Mesendoderm (in vitro differentiated cells): Measurements from ENCODE around the gene PALM.

ENCODE experiments used
- DNase-seq: peaks from one replicate; pipeline ENCODE4 v3.0.0; 2013
- H2AK5ac ChIP-seq: 2 replicates; pipeline ENCODE4 v1.6.1; 2013; ENCODE audit warnings: low read length, inconsistent platforms
- H2BK120ac ChIP-seq: 2 replicates; pipeline ENCODE4 v1.6.1; 2013; ENCODE audit warnings: low read depth, mild to moderate bottlenecking, low read length, moderate library complexity, mixed read lengths
- H2BK15ac ChIP-seq: replicated peaks from 2 replicates; pipeline ENCODE4 v1.6.1; 2013; ENCODE audit warnings: low read depth, mild to moderate bottlenecking, moderate library complexity
- H2BK5ac ChIP-seq: 2 replicates; pipeline ENCODE4 v1.6.1; 2013; ENCODE audit warnings: low read length, inconsistent platforms
- H3K18ac ChIP-seq: 2 replicates; pipeline ENCODE4 v1.6.1; 2013; ENCODE audit warnings: mild to moderate bottlenecking, low read length, mixed read lengths
- H3K23ac ChIP-seq: one replicate; pipeline ENCODE4 v1.6.1; 2013; ENCODE audit warnings: low read length
- H3K27ac ChIP-seq: 2 replicates; pipeline ENCODE4 v1.5.1; 2013; ENCODE audit warnings: low read depth, mild to moderate bottlenecking, inconsistent platforms, low read length, moderate library complexity
- H3K27me3 ChIP-seq: 2 replicates; pipeline ENCODE4 v1.6.1; 2013; ENCODE audit warnings: low read length, control low read depth, mild to moderate bottlenecking, inconsistent platforms; ENCODE audit not compliant: insufficient read depth, poor library complexity
- H3K36me3 ChIP-seq: 2 replicates; pipeline ENCODE4 v1.6.1; 2013; ENCODE audit warnings: low read length, inconsistent platforms; ENCODE audit not compliant: control insufficient read depth, insufficient read depth
- H3K4ac ChIP-seq: one replicate; pipeline ENCODE4 v1.6.1; 2013; ENCODE audit warnings: low read depth, mild to moderate bottlenecking, low read length, moderate library complexity
- H3K4me1 ChIP-seq: 2 replicates; pipeline ENCODE4 v1.6.1; 2013; ENCODE audit warnings: low read depth, low read length, inconsistent platforms; ENCODE audit not compliant: control insufficient read depth
- H3K4me2 ChIP-seq: 2 replicates; pipeline ENCODE4 v1.6.1; 2013; ENCODE audit warnings: low read length
- H3K4me3 ChIP-seq: 2 replicates; pipeline ENCODE4 v1.5.1; 2013; ENCODE audit warnings: mild to moderate bottlenecking, low read length
- H3K56ac ChIP-seq: one replicate; pipeline ENCODE4 v1.6.1; 2013; ENCODE audit warnings: low read length
- H3K79me1 ChIP-seq: 2 replicates; pipeline ENCODE4 v1.6.1; 2013; ENCODE audit warnings: low read length, inconsistent platforms
- H3K79me2 ChIP-seq: 2 replicates; pipeline ENCODE4 v1.6.1; 2013; ENCODE audit warnings: mild to moderate bottlenecking, low read length; ENCODE audit not compliant: control insufficient read depth, insufficient read depth
- H3K9ac ChIP-seq: 2 replicates; pipeline ENCODE4 v1.6.1; 2013; ENCODE audit warnings: low read length, inconsistent platforms
- H4K5ac ChIP-seq: one replicate; pipeline ENCODE4 v1.6.1; 2013; ENCODE audit warnings: low read length
- H4K8ac ChIP-seq: one replicate; pipeline ENCODE4 v1.6.1; 2013; ENCODE audit warnings: low read depth, mild to moderate bottlenecking, control low read depth, low read length, moderate library complexity
- WGBS: extraction: QIAGEN DNeasy Blood & Tissue Kit; methylation state at CpG from one replicate; pipeline ENCODE4 v1.1.7; 2013; ENCODE audit warnings: low lambda C conversion rate, missing lambda C conversion rate; ENCODE audit not compliant: insufficient coverage; ENCODE audit errors: extremely low coverage; 5-methylcytosine and 5-hydroxymethylcytosine counted together

PALM gene

GRCh38 chr19:688214-688613 is 20.5 kb upstream of the PALM start:
- Histone ChIP-seq H4K8ac (no peak overlapping the region), H3K27ac (no peak overlapping the region), H3K4me2 (no peak overlapping the region), H3K9ac (no peak overlapping the region), H3K79me1 (no peaks in the 10 kb centered on the region), H3K79me2 (no peaks in the 10 kb centered on the region), H4K5ac (no peak overlapping the region), H2BK120ac (no peak overlapping the region), H3K18ac (no peak overlapping the region), H2BK5ac (no peak overlapping the region), H3K23ac (no peak overlapping the region), H3K36me3 (no peaks in the 10 kb centered on the region), H3K56ac (no peak overlapping the region), H2BK15ac (no peak overlapping the region), H3K27me3 (no peaks in the 10 kb centered on the region), H3K4me1 (no peaks in the 10 kb centered on the region), H2AK5ac (no peak overlapping the region), H3K4ac (no peak overlapping the region), H3K4me3 (no peak overlapping the region)
- WGBS, result no CpG with 5 or more reads among the region's 15 CpGs
- DNase-seq, result no peak

- H3K4ac ChIP-seq, result no peak overlapping the region
- no peak overlapping the region for H2BK5ac ChIP-seq
- H4K5ac ChIP-seq, result no peak overlapping the region
- no CpG with 5 or more reads among the region's 17 CpGs for WGBS
- H3K79me1 ChIP-seq, result no peaks in the 10 kb centered on the region
- no peak overlapping the region for H3K4me2 ChIP-seq
- H2AK5ac ChIP-seq, result no peak overlapping the region
- H3K4me1 ChIP-seq, result no peaks in the 10 kb centered on the region
- DNase-seq, result no peak
- no peak overlapping the region for H2BK15ac ChIP-seq
- H3K36me3 ChIP-seq, result no peaks in the 10 kb centered on the region
- H3K9ac ChIP-seq, result no peak overlapping the region
- no peaks in the 10 kb centered on the region for H3K27me3 ChIP-seq
- no peak overlapping the region for H3K23ac ChIP-seq
- no peak overlapping the region for H3K4me3 ChIP-seq
- H3K18ac ChIP-seq, result no peak overlapping the region
- H3K27ac ChIP-seq, result no peak overlapping the region
- no peak overlapping the region for H2BK120ac ChIP-seq
- no peaks in the 10 kb centered on the region for H3K79me2 ChIP-seq
- H3K56ac ChIP-seq, result no peak overlapping the region
- H4K8ac ChIP-seq, result no peak overlapping the region
Measured at GRCh38 chr19:688992-689391, 19.7 kb upstream of the PALM start.

- H3K79me2 ChIP-seq, result no peaks in the 10 kb centered on the region
- no CpG with 5 or more reads among the region's 18 CpGs for WGBS
Measured at GRCh38 chr19:690203-690602, 18.5 kb upstream of the PALM start.

GRCh38 chr19:694481-695351 is 14.0 kb upstream of the PALM start:
- H3K36me3 ChIP-seq, result no peaks in the 10 kb centered on the region
- no CpG with 5 or more reads among the region's 41 CpGs for WGBS

More at GRCh38 chr19:690203-690602, 18.5 kb upstream of the PALM start:
- Histone ChIP-seq H3K23ac (no peak overlapping the region), H3K27ac (no peak overlapping the region), H4K5ac (no peak overlapping the region), H3K4me2 (no peak overlapping the region), H3K79me1 (no peaks in the 10 kb centered on the region), H2BK15ac (no peak overlapping the region), H2AK5ac (no peak overlapping the region), H3K4me3 (no peak overlapping the region), H2BK120ac (no peak overlapping the region), H3K18ac (no peak overlapping the region), H3K27me3 (no peaks in the 10 kb centered on the region), H3K4me1 (no peaks in the 10 kb centered on the region), H3K36me3 (no peaks in the 10 kb centered on the region), H3K4ac (no peak overlapping the region), H3K9ac (no peak overlapping the region), H4K8ac (no peak overlapping the region), H3K56ac (no peak overlapping the region), H2BK5ac (no peak overlapping the region)
- DNase-seq, result no peak

GRCh38 chr19:695352-695949 is 13.3 kb upstream of the PALM start, which contains the start of gene PRSS57:
TSS of gene PRSS57 (minus strand) at chr19:695452. CDS start at chr19:695430, 22 bp downstream.
- no peak within 1 kb of the TSS for H4K5ac ChIP-seq
- no peak within 1 kb of the TSS for H3K9ac ChIP-seq
- H3K79me2 ChIP-seq, result no peaks in the 10 kb centered on the region
- no peaks in the 10 kb centered on the region for H3K4me1 ChIP-seq
- H2AK5ac ChIP-seq, result no peak within 1 kb of the TSS
- WGBS, result no CpG with 5 or more reads among the region's 31 CpGs
- H3K4me2 ChIP-seq, result no peak within 1 kb of the TSS
- no peak within 1 kb of the TSS for H3K27ac ChIP-seq
- H3K36me3 ChIP-seq, result no peaks in the 10 kb centered on the region
- no peak within 1 kb of the TSS for H3K4ac ChIP-seq
- no peak for DNase-seq
- H3K23ac ChIP-seq, result no peak within 1 kb of the TSS
- H3K79me1 ChIP-seq, result no peaks in the 10 kb centered on the region
- H2BK5ac ChIP-seq, result no peak within 1 kb of the TSS
- H2BK15ac ChIP-seq, result no peak within 1 kb of the TSS
- H3K27me3 ChIP-seq, result no peaks in the 10 kb centered on the region
- H2BK120ac ChIP-seq, result no peak within 1 kb of the TSS
- no peak within 1 kb of the TSS for H3K56ac ChIP-seq
- no peak within 1 kb of the TSS for H3K4me3 ChIP-seq
- no peak within 1 kb of the TSS for H4K8ac ChIP-seq
- H3K18ac ChIP-seq, result no peak within 1 kb of the TSS

More at GRCh38 chr19:694481-695351, 14.0 kb upstream of the PALM start:
- Histone ChIP-seq H3K79me1 (no peaks in the 10 kb centered on the region), H3K9ac (no peak overlapping the region), H2BK120ac (no peak overlapping the region), H3K27me3 (no peaks in the 10 kb centered on the region), H3K23ac (no peak overlapping the region), H4K5ac (no peak overlapping the region), H3K4me1 (no peaks in the 10 kb centered on the region), H3K27ac (no peak overlapping the region), H3K4ac (no peak overlapping the region), H4K8ac (no peak overlapping the region), H3K56ac (no peak overlapping the region), H3K4me2 (no peak overlapping the region), H3K79me2 (no peaks in the 10 kb centered on the region), H2BK15ac (no peak overlapping the region), H2BK5ac (no peak overlapping the region), H3K18ac (no peak overlapping the region), H3K4me3 (no peak overlapping the region), H2AK5ac (no peak overlapping the region)
- DNase-seq, result no peak
